GM12872 (cell line): ENCODE results near the gene LPP.

Experiments used
- TF ChIP-seq, protein P1 (sequence below): IDR thresholded peaks from 3 replicates; pipeline ENCODE4 v1.5.1; 2011; ENCODE audit warnings: low read depth, mild to moderate bottlenecking, low read length, moderate library complexity; ENCODE audit not compliant: insufficient read depth

LPP gene

DNA sequence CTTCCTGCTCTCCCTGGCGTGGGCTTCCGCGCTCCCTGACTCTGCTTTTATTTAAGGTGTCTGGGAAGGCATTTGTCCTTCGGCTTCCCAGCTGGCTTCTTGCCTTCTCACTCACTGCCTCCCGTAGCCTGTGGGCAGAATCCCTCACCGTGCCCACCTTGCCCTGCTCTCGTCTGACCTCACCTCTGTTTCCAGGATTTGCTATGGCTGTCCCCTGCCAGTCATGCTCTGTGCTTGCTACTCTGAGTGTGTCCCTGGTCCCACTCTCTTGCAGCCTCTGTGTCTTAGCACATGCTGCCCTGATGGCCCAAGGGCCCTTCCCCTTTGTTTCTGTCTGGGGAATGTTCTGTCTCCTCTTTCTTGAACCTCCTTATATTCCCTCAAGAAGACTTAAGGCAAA lies 26.2 kb downstream of the LPP start:
- TF ChIP-seq, protein P1, sequence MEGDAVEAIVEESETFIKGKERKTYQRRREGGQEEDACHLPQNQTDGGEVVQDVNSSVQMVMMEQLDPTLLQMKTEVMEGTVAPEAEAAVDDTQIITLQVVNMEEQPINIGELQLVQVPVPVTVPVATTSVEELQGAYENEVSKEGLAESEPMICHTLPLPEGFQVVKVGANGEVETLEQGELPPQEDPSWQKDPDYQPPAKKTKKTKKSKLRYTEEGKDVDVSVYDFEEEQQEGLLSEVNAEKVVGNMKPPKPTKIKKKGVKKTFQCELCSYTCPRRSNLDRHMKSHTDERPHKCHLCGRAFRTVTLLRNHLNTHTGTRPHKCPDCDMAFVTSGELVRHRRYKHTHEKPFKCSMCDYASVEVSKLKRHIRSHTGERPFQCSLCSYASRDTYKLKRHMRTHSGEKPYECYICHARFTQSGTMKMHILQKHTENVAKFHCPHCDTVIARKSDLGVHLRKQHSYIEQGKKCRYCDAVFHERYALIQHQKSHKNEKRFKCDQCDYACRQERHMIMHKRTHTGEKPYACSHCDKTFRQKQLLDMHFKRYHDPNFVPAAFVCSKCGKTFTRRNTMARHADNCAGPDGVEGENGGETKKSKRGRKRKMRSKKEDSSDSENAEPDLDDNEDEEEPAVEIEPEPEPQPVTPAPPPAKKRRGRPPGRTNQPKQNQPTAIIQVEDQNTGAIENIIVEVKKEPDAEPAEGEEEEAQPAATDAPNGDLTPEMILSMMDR = no peak

DNA sequence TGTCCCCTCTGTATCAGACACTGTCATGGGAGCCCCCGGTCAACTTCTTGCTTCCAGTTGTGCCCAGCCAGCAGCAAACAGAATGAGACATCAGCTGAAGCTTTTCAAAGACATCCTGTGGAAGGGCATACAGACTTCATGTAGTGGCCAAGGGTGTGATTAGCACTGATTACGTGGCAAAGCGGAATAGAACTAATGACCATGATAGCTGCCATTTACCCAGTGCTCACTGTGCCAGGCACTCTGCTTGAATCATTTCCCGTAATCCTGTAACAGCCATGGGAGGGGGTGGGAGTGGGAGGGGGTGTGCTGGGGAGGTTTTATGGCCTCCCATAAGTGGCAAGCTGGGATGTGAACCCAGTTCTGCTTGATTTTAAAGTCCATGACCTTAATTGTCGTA lies 29.5 kb downstream of the LPP start:
- TF ChIP-seq, protein P1 = no peak

DNA sequence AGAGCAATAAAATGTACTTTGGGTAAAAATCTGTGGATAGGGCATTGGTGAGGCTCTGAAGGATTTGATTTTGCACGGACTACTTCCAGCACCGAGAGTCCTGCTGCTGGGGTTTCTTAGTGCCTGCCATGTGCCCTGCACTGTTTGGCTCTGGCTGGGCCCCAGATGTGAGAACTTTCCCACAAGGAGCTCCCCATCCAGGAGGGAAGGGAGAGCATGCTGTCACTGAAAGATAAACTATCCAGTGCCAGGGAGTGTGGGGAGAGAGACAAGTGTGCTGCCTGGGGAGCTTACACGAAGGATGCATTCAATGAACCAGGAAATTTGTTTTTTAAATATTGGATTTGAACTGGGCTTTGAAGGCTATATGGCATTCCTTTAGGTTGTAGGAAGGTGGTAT lies 30.2 kb downstream of the LPP start:
- TF ChIP-seq, protein P1 = no peak

DNA sequence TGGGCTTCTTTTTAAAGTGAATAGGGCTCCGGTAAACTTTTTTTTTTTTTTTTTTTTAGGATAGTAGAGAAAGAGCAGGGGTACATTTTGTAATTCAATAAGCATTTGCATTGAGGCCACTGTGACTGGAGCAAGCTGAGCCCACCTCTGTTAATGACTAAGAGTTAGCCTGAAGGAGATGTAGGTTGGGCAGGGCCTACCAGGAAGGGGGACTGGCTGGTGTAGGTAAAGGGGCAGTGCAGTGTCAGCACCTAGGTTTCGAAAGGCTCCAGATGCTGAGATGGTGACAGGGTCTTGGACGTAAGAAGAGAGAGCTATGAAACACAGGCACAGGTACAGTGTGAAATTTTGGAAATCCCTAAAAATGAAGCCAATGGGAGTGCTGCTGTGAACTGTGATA lies 30.7 kb downstream of the LPP start:
- TF ChIP-seq, protein P1 = no peak

DNA sequence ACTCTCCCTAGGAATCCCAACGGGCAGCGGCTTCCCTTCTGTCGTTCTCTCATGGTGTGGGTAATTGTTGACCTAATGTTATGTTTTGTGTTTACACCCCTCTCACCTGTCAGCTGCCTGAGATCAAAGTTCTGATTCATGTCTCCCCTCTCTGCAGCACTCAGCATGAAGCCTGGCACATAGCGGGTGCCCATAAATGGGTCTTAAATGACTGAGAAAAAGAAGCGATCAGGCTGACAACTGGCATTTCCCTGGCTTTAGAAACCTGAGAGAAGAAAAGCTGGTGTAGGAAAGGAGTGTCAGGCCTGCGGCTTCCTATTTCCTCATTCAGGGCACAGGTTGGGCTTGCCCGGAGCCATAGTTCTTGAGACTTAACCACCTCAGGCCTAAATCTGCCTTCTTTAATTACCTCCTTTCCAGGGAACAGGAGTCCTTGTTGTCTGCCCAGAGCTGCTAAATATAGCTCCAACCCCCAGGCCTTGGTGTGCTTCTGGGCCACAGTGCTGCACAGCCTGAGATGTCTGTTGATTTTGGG lies 31.8 kb downstream of the LPP start:
- TF ChIP-seq, protein P1 = no peak

DNA sequence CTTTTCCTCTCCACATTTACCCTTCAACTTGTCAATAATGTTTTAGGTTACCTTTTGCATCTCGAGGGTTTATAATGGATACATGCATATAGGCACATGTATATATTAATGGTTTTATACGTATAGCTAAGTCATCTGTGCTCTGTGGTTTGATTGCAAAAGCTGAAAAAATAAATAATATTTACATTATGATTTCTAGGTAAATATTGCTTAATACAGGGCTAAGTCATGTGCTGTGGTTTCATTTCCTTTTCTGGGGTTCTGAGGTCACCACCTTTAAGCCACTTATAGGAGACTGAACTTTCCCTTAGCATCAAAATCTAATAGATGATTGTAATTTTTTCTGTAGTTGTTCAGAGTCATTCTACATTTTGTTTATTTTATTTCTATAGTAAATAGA lies 33.1 kb downstream of the LPP start:
- TF ChIP-seq, protein P1 = no peak

DNA sequence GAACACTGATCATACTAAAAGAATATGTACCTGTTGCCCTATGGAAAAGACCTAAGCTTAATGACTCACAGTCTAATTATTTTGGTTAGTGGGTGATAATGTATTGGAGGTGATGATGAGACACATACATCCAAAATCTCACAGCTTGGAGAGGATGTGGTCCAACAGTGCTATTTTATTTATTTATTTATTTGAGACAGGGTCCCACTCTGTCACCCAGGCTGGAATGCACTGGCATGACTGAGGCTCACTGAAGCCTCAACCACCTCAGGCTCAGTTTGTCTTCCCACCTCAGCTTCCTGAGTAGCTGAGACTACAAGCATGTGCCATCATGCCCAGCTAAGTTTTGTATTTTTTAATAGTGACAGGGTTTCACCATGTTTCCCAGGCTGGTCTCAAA lies 35.0 kb downstream of the LPP start:
- TF ChIP-seq, protein P1 = no peak
